CMK (cell line): ENCODE results near the gene C1QTNF9.
"Not testable (repeated sequence)": the region's sequence is repeated elsewhere in the genome, so short reads cannot be mapped to it uniquely, and the experiment has no call there.

ENCODE experiments used
- DNase-seq: peaks from one replicate; pipeline ENCODE4 v3.0.0-alpha.2; 2010; ENCODE audit warnings: low read depth

C1QTNF9 gene, protein sequence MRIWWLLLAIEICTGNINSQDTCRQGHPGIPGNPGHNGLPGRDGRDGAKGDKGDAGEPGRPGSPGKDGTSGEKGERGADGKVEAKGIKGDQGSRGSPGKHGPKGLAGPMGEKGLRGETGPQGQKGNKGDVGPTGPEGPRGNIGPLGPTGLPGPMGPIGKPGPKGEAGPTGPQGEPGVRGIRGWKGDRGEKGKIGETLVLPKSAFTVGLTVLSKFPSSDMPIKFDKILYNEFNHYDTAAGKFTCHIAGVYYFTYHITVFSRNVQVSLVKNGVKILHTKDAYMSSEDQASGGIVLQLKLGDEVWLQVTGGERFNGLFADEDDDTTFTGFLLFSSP

GRCh38 chr13:24309300-24309699 lies at the start of gene C1QTNF9:
Gene C1QTNF9, plus strand, starts transcription at chr13:24309580. Its CDS starts 6,424 bp downstream, at chr13:24316004.
- DNase-seq, result not testable (repeated sequence)

DNA sequence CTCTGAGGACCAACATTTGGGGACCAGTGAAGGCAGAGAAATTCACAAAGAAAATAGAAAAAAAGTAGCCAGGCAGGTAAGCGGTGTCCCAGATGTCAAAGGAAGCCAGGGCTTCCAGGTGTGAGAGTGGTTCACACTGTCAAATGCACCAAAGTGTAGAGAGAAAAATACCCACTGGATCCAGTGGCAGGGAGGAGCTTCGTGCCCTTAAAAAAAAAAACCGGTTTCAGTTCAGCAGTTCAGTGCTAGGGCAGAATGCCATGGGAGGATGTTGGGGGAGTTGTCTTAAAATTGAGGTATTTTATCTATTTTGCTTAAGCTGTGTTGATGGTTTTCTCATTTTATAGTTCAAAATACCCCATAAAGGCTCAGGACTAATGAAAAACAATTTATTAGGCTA lies 47.8 kb upstream of the C1QTNF9 start:
- no peak for DNase-seq

GRCh38 chr13:24263632-24264031 lies 45.7 kb upstream of the C1QTNF9 start:
- no peak for DNase-seq

DNA sequence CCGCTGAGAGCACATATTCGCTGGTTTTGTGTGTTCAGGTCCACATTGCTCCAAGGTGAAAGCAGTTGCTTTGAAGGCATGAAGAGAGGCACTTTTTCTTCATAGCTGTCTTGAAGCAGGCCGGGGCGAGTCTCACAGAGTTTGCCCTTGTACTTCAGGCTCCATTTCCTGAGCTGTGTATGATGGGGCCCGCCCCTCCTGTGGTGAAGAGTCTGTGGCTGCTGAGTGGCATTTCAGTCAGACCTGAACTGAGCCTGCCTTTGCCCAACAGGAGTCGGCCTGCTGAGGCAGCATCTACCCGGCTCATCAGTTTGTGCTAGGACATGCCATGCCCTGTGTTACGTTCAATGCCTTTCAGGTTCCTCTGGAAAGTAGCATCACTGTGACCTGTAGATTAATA lies 44.4 kb upstream of the C1QTNF9 start:
- DNase-seq, result no peak

DNA sequence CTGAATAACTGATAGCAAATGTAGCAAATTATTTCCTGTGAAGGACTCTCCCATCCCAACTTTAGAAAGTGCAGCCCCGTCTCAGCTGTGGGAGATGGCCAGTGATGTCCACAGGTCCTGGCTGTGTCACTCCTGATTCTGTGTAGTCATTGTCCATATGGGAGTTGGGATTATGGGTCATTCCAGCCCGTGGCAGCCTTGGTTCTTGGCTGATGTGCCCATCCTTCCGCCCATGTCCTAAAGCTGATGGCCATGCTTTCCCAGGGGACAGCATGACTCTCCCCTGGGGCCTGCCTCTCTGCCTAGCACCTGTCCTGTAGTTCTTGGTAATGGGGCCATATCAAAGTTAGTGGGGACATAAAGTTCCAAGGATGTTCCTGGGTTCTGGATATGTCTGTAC lies 43.9 kb upstream of the C1QTNF9 start:
- DNase-seq, result no peak

GRCh38 chr13:24267274-24267673 lies 42.1 kb upstream of the C1QTNF9 start:
- DNase-seq, result no peak

- no peak for DNase-seq
These were observed 41.6 kb upstream of the C1QTNF9 start for GRCh38 chr13:24267801-24268200.

DNA sequence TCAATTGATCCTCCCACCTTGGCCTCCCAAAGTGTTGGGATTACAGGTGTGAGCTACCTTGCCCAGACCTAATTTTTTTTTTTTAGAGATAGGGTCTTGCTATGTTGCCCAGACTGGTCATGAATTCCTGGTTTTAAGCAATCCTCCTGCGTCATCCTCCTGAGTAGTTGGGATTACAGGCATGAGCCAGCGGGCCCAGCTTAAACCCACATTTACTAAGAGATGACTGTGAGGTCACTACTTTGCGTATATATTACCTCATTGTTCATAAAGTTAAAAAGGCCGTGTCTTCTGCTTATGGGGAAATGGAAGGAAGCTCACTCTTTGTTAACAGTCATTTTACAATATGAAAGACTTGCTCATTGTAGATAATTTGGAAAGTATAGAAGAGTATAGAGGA lies 39.6 kb upstream of the C1QTNF9 start:
- DNase-seq, result no peak

- no peak for DNase-seq
These were observed 38.7 kb upstream of the C1QTNF9 start for GRCh38 chr13:24270639-24271141.

GRCh38 chr13:24271231-24271600 lies 38.2 kb upstream of the C1QTNF9 start:
- no peak for DNase-seq

GRCh38 chr13:24271601-24272451 lies 37.6 kb upstream of the C1QTNF9 start:
- DNase-seq, result no peak

GRCh38 chr13:24272452-24273161 lies 36.8 kb upstream of the C1QTNF9 start:
- no peak for DNase-seq

DNA sequence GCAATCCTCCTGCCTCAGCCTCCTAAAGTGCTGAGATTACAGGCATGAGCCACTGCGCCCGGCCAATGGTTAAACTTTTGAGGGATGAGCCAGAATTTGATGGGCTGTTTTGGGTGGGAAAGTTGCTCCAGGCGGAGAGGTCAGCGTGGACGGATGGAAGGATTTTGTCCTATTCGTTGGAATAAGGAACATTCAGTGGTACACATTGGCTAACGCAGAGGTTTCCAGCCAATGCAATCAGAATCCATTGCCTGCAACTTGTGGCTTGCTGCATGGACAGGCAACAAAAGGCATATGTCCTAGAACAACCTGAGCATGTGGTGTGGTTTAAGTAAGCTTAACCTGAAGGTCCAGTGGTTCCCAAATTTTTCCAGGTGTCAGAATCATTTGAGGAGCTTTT lies 35.5 kb upstream of the C1QTNF9 start:
- no peak for DNase-seq

GRCh38 chr13:24274452-24275021 lies 34.8 kb upstream of the C1QTNF9 start:
- no peak for DNase-seq

- no peak for DNase-seq
These were observed 34.3 kb upstream of the C1QTNF9 start for GRCh38 chr13:24275041-24275440.

DNA sequence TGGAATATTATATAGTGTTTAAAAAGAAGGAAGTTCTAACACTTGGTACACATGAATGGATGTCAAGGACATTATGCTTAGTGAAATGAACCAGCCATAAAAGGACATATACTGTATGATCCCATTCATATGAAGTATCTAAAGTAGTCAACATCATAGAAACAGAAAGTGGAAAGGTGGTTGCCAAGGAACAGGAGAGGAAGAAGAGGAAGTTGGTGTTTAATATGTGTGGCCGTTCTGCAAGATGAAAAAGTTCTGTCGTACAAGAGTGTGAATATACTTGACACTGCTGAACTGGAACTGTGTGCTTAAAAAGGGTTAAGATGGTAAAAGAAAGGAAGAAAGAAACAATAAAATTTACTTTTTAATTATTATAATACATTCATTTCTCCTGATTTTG lies 33.1 kb upstream of the C1QTNF9 start:
- DNase-seq, result no peak

- no peak for DNase-seq
These were observed 32.5 kb upstream of the C1QTNF9 start for GRCh38 chr13:24276861-24277260.

- DNase-seq, result no peak
These were observed 31.6 kb upstream of the C1QTNF9 start for GRCh38 chr13:24277761-24278160.

- DNase-seq, result no peak
These were observed 29.9 kb upstream of the C1QTNF9 start for GRCh38 chr13:24279327-24280110.

DNA sequence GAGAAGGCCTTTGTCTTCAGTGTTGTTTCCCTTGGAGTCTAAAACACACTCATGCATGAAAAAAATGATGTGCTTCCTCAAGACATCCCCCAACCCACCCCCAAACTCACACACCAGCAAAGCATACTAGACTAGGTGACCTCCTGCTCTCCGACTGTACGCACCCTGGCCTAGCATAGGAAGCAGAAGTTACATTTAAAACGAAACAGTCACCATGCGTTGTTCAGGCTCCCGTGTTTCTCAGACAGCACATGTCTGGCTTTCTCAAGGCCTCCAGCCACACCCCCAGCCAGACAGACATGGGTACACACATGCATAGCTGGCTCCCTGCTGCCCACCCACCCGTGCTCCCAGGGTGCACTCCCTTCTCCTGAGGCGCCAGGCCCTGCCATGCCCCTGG lies 28.7 kb upstream of the C1QTNF9 start:
- DNase-seq, result no peak
